Esophagus (tissue), 2 donors: Measurements from ENCODE around the gene HNRNPLL. TPM values are rescaled to one million over a fixed set of nuclear protein-coding genes. Genes with fewer than 3 reads are reported as not detected.

Experiments
- H3K27ac ChIP-seq, 2 donors: one replicate each; pipeline ENCODE4 v1.5.1; 2013; ENCODE audit warnings: low read depth in 2 of 2, mild to moderate bottlenecking in 2 of 2, inconsistent platforms in 1 of 2, low read length in 1 of 2, moderate library complexity in 1 of 2
- H3K27me3 ChIP-seq, 2 donors: one replicate each; pipeline ENCODE4 v1.6.1; 2013; ENCODE audit warnings: low read length in 2 of 2, control low read depth in 1 of 2, mild to moderate bottlenecking in 1 of 2; ENCODE audit not compliant: insufficient read depth in 2 of 2, control insufficient read depth in 1 of 2
- H3K36me3 ChIP-seq, 2 donors: one replicate each; pipeline ENCODE4 v1.6.1; 2013; ENCODE audit warnings: low read length in 1 of 2; ENCODE audit not compliant: control insufficient read depth in 2 of 2, insufficient read depth in 2 of 2
- H3K4me1 ChIP-seq, 2 donors: one replicate each; pipeline ENCODE4 v1.6.1; 2013; ENCODE audit warnings: low read length in 1 of 2; ENCODE audit not compliant: control insufficient read depth in 2 of 2, insufficient read depth in 2 of 2
- H3K4me3 ChIP-seq, 2 donors: one replicate each; pipeline ENCODE4 v1.5.1; 2013; ENCODE audit warnings: low read length in 2 of 2, mild to moderate bottlenecking in 2 of 2, low read depth in 1 of 2, moderate library complexity in 1 of 2
- H3K9me3 ChIP-seq, 2 donors: one replicate each; pipeline ENCODE4 v1.6.1; 2013; ENCODE audit warnings: mild to moderate bottlenecking in 2 of 2, low read depth in 1 of 2, low read length in 1 of 2, moderate library complexity in 1 of 2; ENCODE audit not compliant: control insufficient read depth in 2 of 2, insufficient read depth in 1 of 2
- WGBS, 2 donors: extraction: QIAGEN DNeasy Blood & Tissue Kit; methylation state at CpG; one replicate each; pipeline ENCODE4 v1.1.7; 2013; 5-methylcytosine and 5-hydroxymethylcytosine counted together
- polyA plus RNA-seq, 2 donors: library from polyadenylated mRNA; stranded (reverse); fragments of 200-250 nt; gene quantifications; one replicate each; pipeline ENCODE4 v1.2.3, GENCODE V29; 2013
- donor health status: healthy with polysubstance abuse.
- donor health status: Bipolar disorder and iron deficiency.

Gene HNRNPLL
- polyA plus RNA-seq, 2 donors: 5.4 to 9.6 TPM

- Histone ChIP-seq H3K36me3 (peaks cover 0 to 2% of the 10 kb centered on the region in 2 donors), H3K27me3 (no peaks in the 10 kb centered on the region), H3K9me3 (no peaks in the 10 kb centered on the region), H3K4me3 (no peak overlapping the region), H3K4me1 (no peaks in the 10 kb centered on the region), H3K27ac (no peak overlapping the region)
- WGBS, 2 donors: 52 to 60% methylated on average over 9 of the region's 9 CpGs
Observed at GRCh38 chr2:38581193-38582147, 21.3 kb downstream of the HNRNPLL start.

GRCh38 chr2:38580115-38580636 is 22.6 kb downstream of the HNRNPLL start:
- H3K27me3 ChIP-seq: no peaks in the 10 kb centered on the region
- WGBS, 2 donors: 76 to 83% methylated on average over 2 of the region's 2 CpGs

GRCh38 chr2:38578832-38579231 is 23.9 kb downstream of the HNRNPLL start:
- peaks cover 0 to 2% of the 10 kb centered on the region in 2 donors for H3K36me3 ChIP-seq
- WGBS, 2 donors: 81 to 82% methylated on average over 5 of the region's 5 CpGs
- no peak overlapping the region for H3K27ac ChIP-seq

More at GRCh38 chr2:38580115-38580636, 22.6 kb downstream of the HNRNPLL start:
- peaks cover 0 to 2% of the 10 kb centered on the region in 2 donors for H3K36me3 ChIP-seq
- H3K27ac ChIP-seq: no peak overlapping the region
- no peaks in the 10 kb centered on the region for H3K4me1 ChIP-seq
- no peak overlapping the region for H3K4me3 ChIP-seq
- H3K9me3 ChIP-seq: no peaks in the 10 kb centered on the region

GRCh38 chr2:38574278-38574677 is 28.4 kb downstream of the HNRNPLL start:
- H3K27ac ChIP-seq: no peak overlapping the region
- H3K27me3 ChIP-seq: no peaks in the 10 kb centered on the region
- peaks cover 0 to 3% of the 10 kb centered on the region in 2 donors for H3K36me3 ChIP-seq
- no peak overlapping the region for H3K4me3 ChIP-seq
- H3K9me3 ChIP-seq: no peaks in the 10 kb centered on the region
- H3K4me1 ChIP-seq: no peaks in the 10 kb centered on the region

More at GRCh38 chr2:38578832-38579231, 23.9 kb downstream of the HNRNPLL start:
- Histone ChIP-seq H3K27me3 (no peaks in the 10 kb centered on the region), H3K4me3 (no peak overlapping the region), H3K4me1 (no peaks in the 10 kb centered on the region), H3K9me3 (no peaks in the 10 kb centered on the region)

- WGBS, 2 donors: 48 to 49% methylated on average over 1 of the region's 1 CpG
- H3K9me3 ChIP-seq: no peaks in the 10 kb centered on the region
- no peak overlapping the region for H3K4me3 ChIP-seq
- H3K4me1 ChIP-seq: no peaks in the 10 kb centered on the region
- peaks cover 3% of the 10 kb centered on the region in 2 donors for H3K36me3 ChIP-seq
- no peaks in the 10 kb centered on the region for H3K27me3 ChIP-seq
- no peak overlapping the region for H3K27ac ChIP-seq
Observed at GRCh38 chr2:38572167-38572566, 30.6 kb downstream of the HNRNPLL start.

- no peaks in the 10 kb centered on the region for H3K27me3 ChIP-seq
- H3K27ac ChIP-seq: no peak overlapping the region
- H3K9me3 ChIP-seq: no peaks in the 10 kb centered on the region
- no peak overlapping the region for H3K4me3 ChIP-seq
- H3K4me1 ChIP-seq: no peaks in the 10 kb centered on the region
- H3K36me3 ChIP-seq: peaks cover 3% of the 10 kb centered on the region in 2 donors
- WGBS, 2 donors: 79 to 84% methylated on average over 4 of the region's 4 CpGs
Observed at GRCh38 chr2:38571193-38571592, 31.5 kb downstream of the HNRNPLL start.

- WGBS, 2 donors: 56 to 59% methylated on average over 5 of the region's 5 CpGs
- H3K9me3 ChIP-seq: no peaks in the 10 kb centered on the region
- H3K27ac ChIP-seq: no peak overlapping the region
- no peak overlapping the region for H3K4me3 ChIP-seq
- peaks cover 3% of the 10 kb centered on the region in 2 donors for H3K36me3 ChIP-seq
- H3K4me1 ChIP-seq: no peaks in the 10 kb centered on the region
- H3K27me3 ChIP-seq: no peaks in the 10 kb centered on the region
Observed at GRCh38 chr2:38568724-38569436, 33.8 kb downstream of the HNRNPLL start.

GRCh38 chr2:38565333-38565732 is 37.4 kb downstream of the HNRNPLL start:
- Histone ChIP-seq H3K27me3 (no peaks in the 10 kb centered on the region), H3K9me3 (no peaks in the 10 kb centered on the region), H3K36me3 (peaks cover 0 to 3% of the 10 kb centered on the region in 2 donors), H3K27ac (no peak overlapping the region), H3K4me1 (no peaks in the 10 kb centered on the region), H3K4me3 (no peak overlapping the region)
- 93% methylated on average over 2 of the region's 2 CpGs for WGBS, 2 donors

GRCh38 chr2:38561691-38562090 is 41.0 kb downstream of the HNRNPLL start:
- no peaks in the 10 kb centered on the region for H3K36me3 ChIP-seq

More at GRCh38 chr2:38561691-38562090, 41.0 kb downstream of the HNRNPLL start:
- no peaks in the 10 kb centered on the region for H3K27me3 ChIP-seq
- H3K4me3 ChIP-seq: no peak overlapping the region
- H3K4me1 ChIP-seq: no peaks in the 10 kb centered on the region
- no peak overlapping the region for H3K27ac ChIP-seq
- no peaks in the 10 kb centered on the region for H3K9me3 ChIP-seq
